GM12801 (cell line): ENCODE measurements around the gene GNPDA1.

ENCODE experiments used
- TF ChIP-seq, protein P1 (sequence below): IDR thresholded peaks from one replicate; pipeline ENCODE4 v1.5.1; 2011; ENCODE audit warnings: control low read depth; ENCODE audit not compliant: insufficient read length; ENCODE audit errors: extremely low read depth

The GNPDA1 gene

DNA sequence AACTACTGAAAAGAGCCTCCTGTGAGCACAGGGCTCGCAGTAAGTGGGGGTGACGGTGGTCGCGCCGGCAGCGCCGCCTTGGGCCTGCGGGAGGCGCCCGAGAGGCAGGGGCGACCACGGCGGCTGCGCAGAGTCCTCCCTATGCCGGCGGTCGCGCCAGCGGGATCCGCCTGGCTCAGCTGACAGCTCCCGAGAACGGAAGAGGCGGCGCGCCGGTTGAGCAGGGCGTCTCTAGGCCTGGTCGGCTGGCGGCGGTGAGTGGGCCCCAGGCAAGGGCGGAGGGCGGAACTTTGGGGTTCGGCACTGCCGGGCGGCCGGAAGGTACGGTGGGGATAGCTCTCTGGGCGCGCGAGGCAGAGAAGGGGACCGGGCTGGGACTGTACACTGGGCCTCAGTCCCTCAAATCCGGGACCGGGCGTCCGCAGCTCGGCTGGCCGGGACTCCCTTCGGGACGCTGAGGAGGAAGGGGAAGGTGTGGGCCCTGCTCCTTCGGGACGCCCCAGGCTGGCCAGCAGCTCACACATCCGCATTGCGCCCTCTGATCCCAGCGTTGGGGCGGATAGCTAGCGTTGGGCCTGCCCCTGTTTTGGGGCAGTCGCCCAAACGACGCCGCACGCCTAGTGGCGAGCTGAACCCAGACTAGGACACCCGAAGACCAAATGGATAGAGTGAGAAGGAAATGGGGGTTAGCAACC lies 43.8 kb downstream of the GNPDA1 start, which contains the start of gene RNF14:
Gene RNF14 (plus strand): TSS at position 192 of the 695 bp plus-strand sequence. CDS start 4,484 bp downstream, outside the sequence.
- TF ChIP-seq, protein P1, sequence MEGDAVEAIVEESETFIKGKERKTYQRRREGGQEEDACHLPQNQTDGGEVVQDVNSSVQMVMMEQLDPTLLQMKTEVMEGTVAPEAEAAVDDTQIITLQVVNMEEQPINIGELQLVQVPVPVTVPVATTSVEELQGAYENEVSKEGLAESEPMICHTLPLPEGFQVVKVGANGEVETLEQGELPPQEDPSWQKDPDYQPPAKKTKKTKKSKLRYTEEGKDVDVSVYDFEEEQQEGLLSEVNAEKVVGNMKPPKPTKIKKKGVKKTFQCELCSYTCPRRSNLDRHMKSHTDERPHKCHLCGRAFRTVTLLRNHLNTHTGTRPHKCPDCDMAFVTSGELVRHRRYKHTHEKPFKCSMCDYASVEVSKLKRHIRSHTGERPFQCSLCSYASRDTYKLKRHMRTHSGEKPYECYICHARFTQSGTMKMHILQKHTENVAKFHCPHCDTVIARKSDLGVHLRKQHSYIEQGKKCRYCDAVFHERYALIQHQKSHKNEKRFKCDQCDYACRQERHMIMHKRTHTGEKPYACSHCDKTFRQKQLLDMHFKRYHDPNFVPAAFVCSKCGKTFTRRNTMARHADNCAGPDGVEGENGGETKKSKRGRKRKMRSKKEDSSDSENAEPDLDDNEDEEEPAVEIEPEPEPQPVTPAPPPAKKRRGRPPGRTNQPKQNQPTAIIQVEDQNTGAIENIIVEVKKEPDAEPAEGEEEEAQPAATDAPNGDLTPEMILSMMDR, result peak; percentile 63

DNA sequence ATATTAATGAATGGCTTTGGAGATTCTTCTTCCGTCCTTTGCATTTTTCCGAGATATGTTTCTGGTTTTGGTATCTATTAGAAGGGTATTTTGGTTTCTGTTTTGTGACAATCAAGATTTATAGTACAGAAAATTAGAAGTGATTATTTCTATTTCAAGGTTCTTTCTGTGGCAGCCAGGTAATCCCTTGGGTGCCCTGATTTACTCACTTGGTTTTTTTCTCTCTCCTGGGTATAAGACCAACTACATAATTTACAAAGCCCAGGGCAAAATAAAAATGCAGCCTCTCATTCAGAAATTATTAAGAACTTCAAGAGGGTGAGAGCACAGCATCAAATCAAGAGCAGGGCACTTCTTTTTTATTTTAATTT lies 45.9 kb downstream of the GNPDA1 start:
- TF ChIP-seq, protein P1, result no peak

DNA sequence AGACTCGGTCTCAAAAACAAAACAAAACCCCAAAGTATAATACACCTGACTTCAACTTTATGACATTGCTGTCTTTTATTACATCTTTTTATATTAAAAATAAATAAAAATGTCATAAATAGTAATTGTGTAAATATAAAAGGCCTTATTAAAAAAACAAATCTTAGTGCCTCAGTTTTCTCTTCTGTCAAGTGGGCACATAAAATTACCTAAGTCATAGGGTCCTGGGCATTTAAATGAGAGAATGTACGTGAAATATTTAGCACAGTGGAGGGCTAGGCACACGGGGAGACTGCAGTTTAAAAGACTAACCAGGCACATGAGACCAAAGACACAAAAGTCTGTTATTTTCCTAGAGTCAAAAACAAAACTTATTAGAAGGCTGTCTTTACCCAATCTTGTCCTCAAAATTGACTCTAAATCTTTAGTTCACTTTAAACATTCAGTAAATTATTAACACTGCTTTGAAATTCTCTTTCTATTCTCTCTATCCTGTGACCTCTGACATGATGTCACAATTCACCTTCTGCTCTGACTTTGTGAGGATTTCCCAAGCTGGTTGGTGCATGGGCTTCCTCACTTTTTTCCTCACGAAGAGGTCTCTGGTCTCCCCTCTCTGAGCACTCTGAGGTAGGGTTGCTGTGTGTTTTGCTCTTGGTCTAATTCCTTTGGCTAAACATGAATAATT lies 46.4 kb downstream of the GNPDA1 start:
- TF ChIP-seq, protein P1, result no peak

DNA sequence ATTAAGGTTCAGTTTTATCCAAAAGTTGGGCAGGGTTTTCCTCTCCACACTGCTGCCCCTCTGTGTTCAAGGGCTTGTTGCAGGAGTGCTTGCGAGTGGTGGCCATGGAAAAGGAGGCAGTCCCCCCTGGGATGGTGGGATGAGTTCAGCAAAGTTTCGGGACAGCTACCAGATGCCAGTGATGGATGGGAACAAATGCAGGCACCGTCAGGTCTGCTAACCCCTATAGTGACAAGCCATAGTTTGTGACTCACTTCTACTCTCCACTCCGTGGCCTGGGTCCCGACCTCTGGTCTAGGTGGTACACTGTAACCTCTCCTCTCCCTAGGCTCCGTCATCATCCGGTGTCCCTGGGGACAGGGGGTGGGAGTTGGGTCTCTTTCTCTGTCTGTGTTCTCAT lies 47.8 kb downstream of the GNPDA1 start:
- TF ChIP-seq, protein P1, result no peak

DNA sequence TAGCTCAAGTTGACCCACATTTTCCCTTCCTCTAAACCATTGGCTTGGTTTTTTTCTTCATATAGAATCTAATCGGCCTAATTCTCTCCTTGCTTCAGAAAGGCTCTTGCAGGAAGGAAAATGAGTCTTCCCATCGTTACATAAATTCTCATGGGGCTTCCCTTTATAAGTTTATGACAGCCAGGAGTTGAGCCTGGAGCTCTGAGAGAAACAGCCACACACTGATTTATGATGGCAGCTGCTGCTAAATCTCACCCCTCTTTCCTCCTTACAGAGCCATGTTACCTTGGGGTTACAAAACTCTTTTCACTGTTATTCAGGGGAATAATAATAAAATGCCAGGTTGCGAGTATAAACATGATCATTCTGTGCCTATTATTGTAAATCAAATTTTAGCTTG lies 49.1 kb downstream of the GNPDA1 start:
- TF ChIP-seq, protein P1, result no peak

DNA sequence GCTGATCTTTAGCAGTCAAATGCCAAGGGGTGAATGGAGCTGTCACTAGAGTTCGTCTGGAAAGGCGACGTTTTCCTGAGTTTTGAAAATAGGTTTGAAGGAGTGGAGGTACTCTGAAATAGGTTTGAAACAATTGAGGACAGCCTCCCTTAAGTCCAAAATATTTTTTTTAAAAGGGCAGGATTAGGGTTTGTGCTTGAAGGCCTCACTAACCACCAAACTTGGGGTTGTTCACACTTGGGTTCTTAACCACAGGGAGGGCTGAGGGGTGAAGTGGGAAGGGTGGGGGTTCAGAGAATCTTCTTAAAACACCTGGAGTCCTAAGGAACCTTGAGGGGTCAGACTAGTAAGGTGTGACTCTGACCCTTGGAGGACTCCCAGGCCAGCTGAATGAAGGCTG lies 51.4 kb downstream of the GNPDA1 start:
- TF ChIP-seq, protein P1, result no peak

DNA sequence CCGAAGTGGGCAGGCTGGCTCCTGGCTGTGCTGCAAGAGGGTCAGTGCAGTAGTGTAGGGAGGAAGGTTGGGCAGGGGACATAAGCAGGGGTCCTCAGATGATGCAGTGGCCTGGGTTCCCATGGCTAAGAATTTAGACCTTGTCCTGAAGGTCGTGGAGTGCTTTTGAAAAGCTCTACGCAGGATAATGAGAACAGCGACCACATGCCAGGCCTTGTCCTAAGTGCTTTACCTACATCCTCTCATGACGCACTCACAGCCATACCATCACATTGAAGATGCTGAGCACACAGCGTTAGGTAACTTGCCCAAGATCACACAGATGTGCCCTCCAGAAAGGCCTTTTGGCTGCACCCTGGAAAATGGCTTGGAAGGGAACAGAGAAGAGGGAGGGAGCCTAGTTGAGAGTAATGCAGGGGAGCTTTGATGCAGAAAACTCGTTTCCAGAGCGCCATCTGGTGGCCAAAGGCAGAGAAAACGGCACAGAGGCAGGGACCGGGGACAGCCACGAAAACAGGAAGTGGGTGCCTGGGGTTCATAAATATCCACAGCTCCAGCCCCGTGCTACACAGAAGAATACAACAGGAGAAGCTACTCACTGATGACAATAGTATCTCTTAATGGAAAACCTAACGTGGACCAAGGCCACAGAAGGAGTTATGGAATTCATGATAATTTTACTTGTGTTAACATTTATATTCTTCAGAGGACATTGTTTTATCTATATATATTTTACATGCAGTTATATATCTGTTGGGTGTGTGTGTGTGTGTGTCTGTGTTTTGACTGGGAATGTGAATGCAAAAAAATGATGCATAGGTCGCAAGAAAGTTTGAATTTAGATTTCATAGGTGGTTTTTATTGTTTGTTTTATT lies 52.1 kb downstream of the GNPDA1 start:
- TF ChIP-seq, protein P1, result peak; percentile 79
